GM18873 (cell line): ENCODE results near the gene ITGAE.
A peak's percentile ranks its signal among the peaks of the same experiment; 100 is the strongest.
"Not testable (repeated sequence)": the region's sequence is repeated elsewhere in the genome, so short reads cannot be mapped to it uniquely, and the experiment has no call there.

Experiments used
- ATAC-seq: cut with Tn5 transposase; IDR thresholded peaks from one replicate; pipeline ENCODE4 v1.9.1; 2021; ENCODE audit warnings: mild to moderate bottlenecking, moderate library complexity, moderate number of reproducible peaks; ENCODE audit not compliant: unreplicated experiment, low FRiP score

Gene ITGAE

GRCh38 chr17:3800362-3801271 lies at the start of gene ITGAE:
ITGAE (minus strand) TSS chr17:3801188; CDS start chr17:3801144, 44 bp downstream.
- ATAC-seq = no peak

- no peak for ATAC-seq
Measured at GRCh38 chr17:3848229-3848835, 47.3 kb upstream of the ITGAE start.

GRCh38 chr17:3847165-3847670 lies 46.2 kb upstream of the ITGAE start:
- no peak for ATAC-seq

GRCh38 chr17:3846437-3847164 lies 45.6 kb upstream of the ITGAE start:
- ATAC-seq = no peak

- ATAC-seq = peak; percentile 82
Measured at GRCh38 chr17:3845621-3846436, 44.8 kb upstream of the ITGAE start, which contains the start of gene NCBP3. NCBP3 (minus strand) TSS chr17:3846246; CDS start chr17:3846223, 23 bp downstream.

- no peak for ATAC-seq
Measured at GRCh38 chr17:3845291-3845620, 44.3 kb upstream of the ITGAE start.

- not testable (repeated sequence) for ATAC-seq
Measured at GRCh38 chr17:3844556-3844955, 43.6 kb upstream of the ITGAE start.

- ATAC-seq = no peak
Measured at GRCh38 chr17:3843935-3844516, 43.0 kb upstream of the ITGAE start.

GRCh38 chr17:3838206-3838605 lies 37.2 kb upstream of the ITGAE start:
- ATAC-seq = no peak

GRCh38 chr17:3836551-3836950 lies 35.6 kb upstream of the ITGAE start:
- no peak for ATAC-seq

GRCh38 chr17:3835410-3836229 lies 34.6 kb upstream of the ITGAE start:
- ATAC-seq = no peak

- no peak for ATAC-seq
Measured at GRCh38 chr17:3834811-3835210, 33.8 kb upstream of the ITGAE start.

GRCh38 chr17:3828852-3829232 lies 27.9 kb upstream of the ITGAE start:
- no peak for ATAC-seq

GRCh38 chr17:3828151-3828851 lies 27.3 kb upstream of the ITGAE start:
- ATAC-seq = no peak

GRCh38 chr17:3827124-3827773 lies 26.3 kb upstream of the ITGAE start:
- no peak for ATAC-seq

- ATAC-seq = no peak
Measured at GRCh38 chr17:3826191-3826590, 25.2 kb upstream of the ITGAE start.

GRCh38 chr17:3821101-3821500 lies 20.1 kb upstream of the ITGAE start:
- ATAC-seq = no peak

- ATAC-seq = no peak
Measured at GRCh38 chr17:3818786-3819185, 17.8 kb upstream of the ITGAE start.
